ENCODE results near the gene PYCR2.

- TF ChIP-seq POLR2A (IDR thresholded peaks at IDR 0.05) (no peak), CTCF (IDR thresholded peaks at IDR 0.05) (no peak)
These were observed 35.7 kb downstream of the PYCR2 start for GRCh38 chr1:225888289-225888897.

Measured in heart left ventricle (tissue), 13 donors.